GM18951 (cell line): ENCODE results near the gene HOXA13.

ENCODE experiments used
- POLR2A ChIP-seq: IDR thresholded peaks from 4 replicates; pipeline ENCODE4 v1.6.1; 2011; ENCODE audit warnings: mild to moderate bottlenecking; ENCODE audit not compliant: insufficient read length, insufficient read depth; ENCODE audit errors: extremely low read depth
- in situ Hi-C: fragments of 300-500 bp; cut with MboI; formaldehyde crosslinking; loops from one replicate; pipeline ENCODE4 v1.12.0; 2022; ENCODE audit warnings: low sequenced_read_pairs, mixed read lengths, inconsistent platforms; ENCODE audit not compliant: unreplicated experiment

HOXA13 gene

GRCh38 chr7:27145914-27146412, 53.9 kb downstream of the HOXA13 start:
- no peak for TF ChIP-seq POLR2A
- in situ Hi-C loops: no loop called here

DNA sequence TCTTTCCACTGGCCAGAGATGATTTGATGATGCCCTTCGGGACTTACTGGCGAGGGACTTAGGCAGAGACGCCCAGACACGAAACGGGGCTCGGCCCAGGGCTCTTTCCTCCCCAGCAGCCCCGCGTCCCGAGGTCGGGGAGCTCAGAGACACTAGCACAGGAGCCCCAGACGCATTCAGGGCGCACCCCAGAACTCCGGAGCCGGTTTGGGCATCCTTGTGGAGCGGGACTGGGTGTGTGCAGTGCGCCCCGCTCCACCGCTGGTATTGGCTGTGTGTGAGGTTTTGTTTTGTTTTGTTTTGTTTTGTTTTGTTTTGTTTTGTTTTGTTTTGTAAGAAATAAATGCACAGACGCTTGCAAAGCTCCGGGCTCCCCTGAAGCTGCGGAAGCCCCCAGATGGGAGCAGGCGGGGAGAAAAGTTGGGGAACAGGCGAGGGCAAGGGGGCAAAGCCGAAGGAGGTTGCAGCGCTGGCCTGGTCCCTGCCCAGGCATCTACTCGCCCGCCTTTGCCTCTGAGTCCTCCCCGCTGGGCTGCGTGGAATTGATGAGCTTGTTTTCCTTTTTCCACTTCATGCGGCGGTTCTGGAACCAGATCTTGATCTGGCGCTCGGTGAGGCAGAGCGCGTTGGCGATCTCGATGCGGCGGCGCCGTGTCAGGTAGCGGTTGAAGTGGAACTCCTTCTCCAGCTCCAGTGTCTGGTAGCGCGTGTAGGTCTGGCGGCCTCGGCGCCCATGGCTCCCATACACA, 54.6 kb downstream of the HOXA13 start:
- in situ Hi-C loops: no loop called here
- no peak for TF ChIP-seq POLR2A

- no peak for TF ChIP-seq POLR2A
- in situ Hi-C loops: no loop called here
Observed at GRCh38 chr7:27144781-27145164, 55.1 kb downstream of the HOXA13 start.
